HepG2 (cell line): ENCODE data around the gene BARX2. TPM values are rescaled to one million over a fixed set of nuclear protein-coding genes. Genes with fewer than 3 reads are reported as not detected.

Experiments used
- CCDC6 ChIP-seq: sonication (generic); formaldehyde crosslinking; IDR thresholded peaks from 2 replicates; pipeline ENCODE4 v1.8.1; 2022; ENCODE audit warnings: mild to moderate bottlenecking, missing genetic modification reagents, moderate library complexity
- DMAP1 ChIP-seq: IDR thresholded peaks from 2 replicates; pipeline ENCODE4 v1.6.1; 2016
- GATAD2A ChIP-seq: IDR thresholded peaks from 2 replicates; pipeline ENCODE4 v1.6.1; 2016
- HIVEP1 ChIP-seq: sonication (generic); formaldehyde crosslinking; IDR thresholded peaks from 2 replicates; pipeline ENCODE4 v1.4.0; 2020; ENCODE audit warnings: mild to moderate bottlenecking, missing genetic modification reagents
- HMG20B ChIP-seq: conservative IDR thresholded peaks from 2 replicates; pipeline ENCODE4 v1.6.1; 2016; ENCODE audit warnings: missing genetic modification reagents, missing compliant biosample characterization
- HNRNPLL ChIP-seq: fragments of 200-400 bp; formaldehyde crosslinking; IDR thresholded peaks from 2 replicates; pipeline ENCODE4 v1.6.1; 2017; ENCODE audit warnings: mild to moderate bottlenecking, low read depth, low read length; ENCODE audit not compliant: poor library complexity, severe bottlenecking
- MTA3 ChIP-seq: sonication (generic); formaldehyde crosslinking; IDR thresholded peaks from 2 replicates; pipeline ENCODE4 v1.4.0; 2020; ENCODE audit warnings: missing genetic modification reagents
- PRMT3 ChIP-seq: sonication (generic); formaldehyde crosslinking; IDR thresholded peaks from 2 replicates; pipeline ENCODE4 v1.8.1; 2022; ENCODE audit warnings: low read depth, mild to moderate bottlenecking, moderate library complexity, missing genetic modification reagents, borderline replicate concordance
- REPIN1 ChIP-seq: sonication (generic); formaldehyde crosslinking; IDR thresholded peaks from 2 replicates; pipeline ENCODE4 v1.8.0; 2022; ENCODE audit warnings: missing genetic modification reagents, low read depth, mild to moderate bottlenecking, borderline replicate concordance
- RXRA ChIP-seq: sonication (generic); formaldehyde crosslinking; IDR thresholded peaks from 2 replicates; pipeline ENCODE4 v1.5.1; 2020; ENCODE audit warnings: missing genetic modification reagents
- SPEN ChIP-seq: sonication (generic); formaldehyde crosslinking; IDR thresholded peaks from 2 replicates; pipeline ENCODE4 v1.5.1; 2020; ENCODE audit warnings: low read depth, mild to moderate bottlenecking, missing genetic modification reagents
- TSC22D2 ChIP-seq: sonication (generic); formaldehyde crosslinking; IDR thresholded peaks from 2 replicates; pipeline ENCODE4 v1.5.1; 2020; ENCODE audit warnings: missing genetic modification reagents, mild to moderate bottlenecking, borderline replicate concordance
- XRCC5 ChIP-seq: fragments of 200-400 bp; formaldehyde crosslinking; optimal IDR thresholded peaks from 2 replicates; pipeline ENCODE3; 2017; ENCODE audit warnings: mild to moderate bottlenecking, low read length
- ZC3H4 ChIP-seq: sonication (generic); formaldehyde crosslinking; IDR thresholded peaks from 2 replicates; pipeline ENCODE4 v1.4.0; 2020; ENCODE audit warnings: missing genetic modification reagents, borderline replicate concordance
- ZFP36L2 ChIP-seq: sonication (generic); formaldehyde crosslinking; IDR thresholded peaks from 2 replicates; pipeline ENCODE4 v1.4.0; 2020; ENCODE audit warnings: missing genetic modification reagents
- ZKSCAN8 ChIP-seq: IDR thresholded peaks from 2 replicates; pipeline ENCODE4 v1.6.1; 2016; ENCODE audit warnings: borderline replicate concordance, missing genetic modification reagents, missing compliant biosample characterization
- ZMYM3 ChIP-seq: sonication (generic); formaldehyde crosslinking; IDR thresholded peaks from 2 replicates; pipeline ENCODE4 v1.5.1; 2020; ENCODE audit warnings: mild to moderate bottlenecking, missing genetic modification reagents
- ZNF10 ChIP-seq: sonication (generic); formaldehyde crosslinking; IDR thresholded peaks from 2 replicates; pipeline ENCODE4 v1.4.0; 2020; ENCODE audit warnings: mild to moderate bottlenecking, low read depth, missing genetic modification reagents, borderline replicate concordance
- ZNF577 ChIP-seq: sonication (generic); formaldehyde crosslinking; IDR thresholded peaks from 2 replicates; pipeline ENCODE4 v1.4.0; 2020; ENCODE audit warnings: mild to moderate bottlenecking, low read depth, missing genetic modification reagents, borderline replicate concordance
- ZNF780A ChIP-seq: sonication (generic); formaldehyde crosslinking; IDR thresholded peaks from 2 replicates; pipeline ENCODE4 v1.8.0; 2022; ENCODE audit warnings: mild to moderate bottlenecking, missing genetic modification reagents, moderate library complexity
- polyA plus RNA-seq, 8 experiments: library from polyadenylated mRNA; depleted of rRNA in 3 of 8; stranded (reverse) in 7 of 8; unstranded in 1 of 8; fragments of >200 nt; fragmentation: Illumina TruSeq in 4 of 8; extraction: Trizol in 4 of 8; gene quantifications; 2 replicates each; pipeline versions ENCODE4 v1.2.1 to v1.2.3, GENCODE V29; 2011 to 2016; ENCODE audit warnings: low read depth in 4 of 8, missing spikeins in 1 of 8, mixed read lengths in 1 of 8; ENCODE audit not compliant: insufficient read depth in 1 of 8
- total RNA-seq, 5 experiments: library from RNA; depleted of rRNA; stranded (reverse); fragments of >200 nt; fragmentation: Illumina TruSeq; extraction: Trizol; gene quantifications; 2 replicates each; pipeline ENCODE4 v1.2.3, GENCODE V29; 2016; ENCODE audit warnings: low read depth in 1 of 5
- TF ChIP-seq, protein P1 (sequence below): sonication (generic); formaldehyde crosslinking; IDR thresholded peaks from 2 replicates; pipeline ENCODE4 v1.4.0; 2020; ENCODE audit warnings: missing genetic modification reagents
- TF ChIP-seq, protein P2 (sequence below): sonication (generic); formaldehyde crosslinking; IDR thresholded peaks from 2 replicates; pipeline ENCODE4 v1.4.0; 2020; ENCODE audit warnings: missing genetic modification reagents
- TF ChIP-seq, protein P3 (sequence below): sonication (generic); formaldehyde crosslinking; IDR thresholded peaks from 2 replicates; pipeline ENCODE4 v1.9.0; 2021; ENCODE audit warnings: missing genetic modification reagents, mild to moderate bottlenecking, borderline replicate concordance

BARX2 gene
- total and polyA plus RNA-seq, 2 of the 13 experiments (the other 11 are each of a cell fraction or from before 2014, with no cell fraction given): not detected

DNA sequence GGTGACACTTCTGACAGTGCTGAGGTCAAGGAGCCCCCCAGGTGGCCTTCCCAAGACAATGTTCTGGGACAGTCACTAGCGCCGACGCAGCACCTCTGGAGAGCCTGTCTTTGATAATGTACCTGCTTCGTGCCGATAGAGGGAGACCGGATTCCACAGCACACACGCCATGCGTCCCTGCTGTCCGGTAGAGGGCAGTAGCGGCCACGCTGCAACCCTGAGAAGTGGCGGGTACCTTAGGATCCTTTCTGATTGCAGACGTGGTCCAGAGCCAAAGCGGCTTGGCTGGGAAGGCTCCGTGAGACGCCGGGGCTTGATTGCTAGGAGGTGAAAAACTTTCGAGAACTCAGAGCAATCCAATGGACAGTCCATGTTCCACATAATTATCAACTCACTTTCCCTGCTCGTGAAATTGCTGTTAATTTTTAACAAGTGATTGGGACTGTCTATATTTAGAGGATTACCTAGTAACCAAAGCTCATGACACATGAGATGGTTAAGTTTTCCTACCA lies 11.4 kb upstream of the BARX2 start (continued):
- TF ChIP-seq ZFP36L2 (no peak), RXRA (0 out of 2 replicates have a peak, but pooled peaks have one; percentile 33), PRMT3 (CRISPR knock-in tag) (no peak; the same call in 1 of the 2 replicates), HNRNPLL (peak; percentile 28), ZNF577 (CRISPR knock-in tag) (no peak), GATAD2A (CRISPR knock-in tag) (peak; percentile 75), SPEN (CRISPR knock-in tag) (no peak), ZC3H4 (no peak), DMAP1 (0 out of 2 replicates have a peak, but pooled peaks have one; percentile 27), ZNF780A (CRISPR knock-in tag) (no peak), HIVEP1 (CRISPR knock-in tag) (no peak), CCDC6 (peak; percentile 82), TSC22D2 (0 out of 2 replicates have a peak, but pooled peaks have one; percentile 36), ZNF10 (CRISPR knock-in tag) (no peak), HMG20B (CRISPR knock-in tag) (0 out of 2 replicates have a peak, but pooled peaks have one; percentile 49), ZMYM3 (CRISPR knock-in tag) (0 out of 2 replicates have a peak, but pooled peaks have one; percentile 20), XRCC5 (peak; percentile 99), REPIN1 (CRISPR knock-in tag) (peak; percentile 85; the same call in 1 of the 2 replicates), ZKSCAN8 (CRISPR knock-in tag) (no peak), MTA3 (CRISPR knock-in tag) (no peak)
- TF ChIP-seq, protein P1, sequence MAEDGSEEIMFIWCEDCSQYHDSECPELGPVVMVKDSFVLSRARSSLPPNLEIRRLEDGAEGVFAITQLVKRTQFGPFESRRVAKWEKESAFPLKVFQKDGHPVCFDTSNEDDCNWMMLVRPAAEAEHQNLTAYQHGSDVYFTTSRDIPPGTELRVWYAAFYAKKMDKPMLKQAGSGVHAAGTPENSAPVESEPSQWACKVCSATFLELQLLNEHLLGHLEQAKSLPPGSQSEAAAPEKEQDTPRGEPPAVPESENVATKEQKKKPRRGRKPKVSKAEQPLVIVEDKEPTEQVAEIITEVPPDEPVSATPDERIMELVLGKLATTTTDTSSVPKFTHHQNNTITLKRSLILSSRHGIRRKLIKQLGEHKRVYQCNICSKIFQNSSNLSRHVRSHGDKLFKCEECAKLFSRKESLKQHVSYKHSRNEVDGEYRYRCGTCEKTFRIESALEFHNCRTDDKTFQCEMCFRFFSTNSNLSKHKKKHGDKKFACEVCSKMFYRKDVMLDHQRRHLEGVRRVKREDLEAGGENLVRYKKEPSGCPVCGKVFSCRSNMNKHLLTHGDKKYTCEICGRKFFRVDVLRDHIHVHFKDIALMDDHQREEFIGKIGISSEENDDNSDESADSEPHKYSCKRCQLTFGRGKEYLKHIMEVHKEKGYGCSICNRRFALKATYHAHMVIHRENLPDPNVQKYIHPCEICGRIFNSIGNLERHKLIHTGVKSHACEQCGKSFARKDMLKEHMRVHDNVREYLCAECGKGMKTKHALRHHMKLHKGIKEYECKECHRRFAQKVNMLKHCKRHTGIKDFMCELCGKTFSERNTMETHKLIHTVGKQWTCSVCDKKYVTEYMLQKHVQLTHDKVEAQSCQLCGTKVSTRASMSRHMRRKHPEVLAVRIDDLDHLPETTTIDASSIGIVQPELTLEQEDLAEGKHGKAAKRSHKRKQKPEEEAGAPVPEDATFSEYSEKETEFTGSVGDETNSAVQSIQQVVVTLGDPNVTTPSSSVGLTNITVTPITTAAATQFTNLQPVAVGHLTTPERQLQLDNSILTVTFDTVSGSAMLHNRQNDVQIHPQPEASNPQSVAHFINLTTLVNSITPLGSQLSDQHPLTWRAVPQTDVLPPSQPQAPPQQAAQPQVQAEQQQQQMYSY (CRISPR knock-in tag): no peak
- TF ChIP-seq, protein P2, sequence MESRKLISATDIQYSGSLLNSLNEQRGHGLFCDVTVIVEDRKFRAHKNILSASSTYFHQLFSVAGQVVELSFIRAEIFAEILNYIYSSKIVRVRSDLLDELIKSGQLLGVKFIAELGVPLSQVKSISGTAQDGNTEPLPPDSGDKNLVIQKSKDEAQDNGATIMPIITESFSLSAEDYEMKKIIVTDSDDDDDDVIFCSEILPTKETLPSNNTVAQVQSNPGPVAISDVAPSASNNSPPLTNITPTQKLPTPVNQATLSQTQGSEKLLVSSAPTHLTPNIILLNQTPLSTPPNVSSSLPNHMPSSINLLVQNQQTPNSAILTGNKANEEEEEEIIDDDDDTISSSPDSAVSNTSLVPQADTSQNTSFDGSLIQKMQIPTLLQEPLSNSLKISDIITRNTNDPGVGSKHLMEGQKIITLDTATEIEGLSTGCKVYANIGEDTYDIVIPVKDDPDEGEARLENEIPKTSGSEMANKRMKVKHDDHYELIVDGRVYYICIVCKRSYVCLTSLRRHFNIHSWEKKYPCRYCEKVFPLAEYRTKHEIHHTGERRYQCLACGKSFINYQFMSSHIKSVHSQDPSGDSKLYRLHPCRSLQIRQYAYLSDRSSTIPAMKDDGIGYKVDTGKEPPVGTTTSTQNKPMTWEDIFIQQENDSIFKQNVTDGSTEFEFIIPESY (CRISPR knock-in tag): peak; percentile 85
- TF ChIP-seq, protein P3, sequence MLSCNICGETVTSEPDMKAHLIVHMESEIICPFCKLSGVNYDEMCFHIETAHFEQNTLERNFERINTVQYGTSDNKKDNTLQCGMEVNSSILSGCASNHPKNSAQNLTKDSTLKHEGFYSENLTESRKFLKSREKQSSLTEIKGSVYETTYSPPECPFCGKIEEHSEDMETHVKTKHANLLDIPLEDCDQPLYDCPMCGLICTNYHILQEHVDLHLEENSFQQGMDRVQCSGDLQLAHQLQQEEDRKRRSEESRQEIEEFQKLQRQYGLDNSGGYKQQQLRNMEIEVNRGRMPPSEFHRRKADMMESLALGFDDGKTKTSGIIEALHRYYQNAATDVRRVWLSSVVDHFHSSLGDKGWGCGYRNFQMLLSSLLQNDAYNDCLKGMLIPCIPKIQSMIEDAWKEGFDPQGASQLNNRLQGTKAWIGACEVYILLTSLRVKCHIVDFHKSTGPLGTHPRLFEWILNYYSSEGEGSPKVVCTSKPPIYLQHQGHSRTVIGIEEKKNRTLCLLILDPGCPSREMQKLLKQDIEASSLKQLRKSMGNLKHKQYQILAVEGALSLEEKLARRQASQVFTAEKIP (CRISPR knock-in tag): no peak
